Measurements from ENCODE around the gene LBHD1.
"Not testable (repeated sequence)": the region's sequence is repeated elsewhere in the genome, so short reads cannot be mapped to it uniquely, and the experiment has no call there.

Gene LBHD1

GRCh38 chr11:62693624-62694023 lies 21.6 kb upstream of the LBHD1 start:
- DNase-seq, result not testable (repeated sequence)

GRCh38 chr11:62689421-62690183 lies 17.5 kb upstream of the LBHD1 start, which contains the start of gene LRRN4CL:
TSS of gene LRRN4CL (minus strand) at chr11:62689530. CDS start at chr11:62688508, 1,022 bp downstream.
- no peak for DNase-seq

- DNase-seq, result no peak
Observed at GRCh38 chr11:62688491-62688890, 16.4 kb upstream of the LBHD1 start.

- no peak for DNase-seq
Observed at GRCh38 chr11:62687508-62688396, 15.7 kb upstream of the LBHD1 start.

GRCh38 chr11:62682518-62682917 lies 10.5 kb upstream of the LBHD1 start:
- no peak for DNase-seq

GRCh38 chr11:62680825-62681240 lies 8.8 kb upstream of the LBHD1 start:
- DNase-seq, result no peak

- DNase-seq, result peak; percentile 88
Observed at GRCh38 chr11:62678770-62679696, 7.0 kb upstream of the LBHD1 start, which contains the start of gene UBXN1. TSS of gene UBXN1 (minus strand) at chr11:62679073. CDS start at chr11:62678923, 150 bp downstream.

- no peak for DNase-seq
Observed at GRCh38 chr11:62678433-62678769, 6.3 kb upstream of the LBHD1 start.

- no peak for DNase-seq
Observed at GRCh38 chr11:62677714-62678113, 5.6 kb upstream of the LBHD1 start.

GRCh38 chr11:62677156-62677555 lies 5.1 kb upstream of the LBHD1 start:
- DNase-seq, result no peak

GRCh38 chr11:62676698-62677097 lies 4.6 kb upstream of the LBHD1 start:
- DNase-seq, result no peak

- DNase-seq, result not testable (repeated sequence)
Observed at GRCh38 chr11:62675415-62675814, 3.3 kb upstream of the LBHD1 start.

- DNase-seq, result no peak
Observed at GRCh38 chr11:62673196-62673525, 1.1 kb upstream of the LBHD1 start.

GRCh38 chr11:62671236-62671607 lies 845 bp downstream of the LBHD1 start:
- peak; percentile 66 for DNase-seq

- DNase-seq, result no peak
Observed at GRCh38 chr11:62669420-62670161, 2.5 kb downstream of the LBHD1 start.

GRCh38 chr11:62667460-62667859 lies 4.6 kb downstream of the LBHD1 start:
- DNase-seq, result no peak

- DNase-seq, result no peak
Observed at GRCh38 chr11:62666259-62666926, 5.7 kb downstream of the LBHD1 start.

- no peak for DNase-seq
Observed at GRCh38 chr11:62665599-62666258, 6.3 kb downstream of the LBHD1 start.

- DNase-seq, result peak; percentile 90
Observed at GRCh38 chr11:62665075-62665598, 6.9 kb downstream of the LBHD1 start, which contains the start of the genes C11orf98 and CSKMT. TSS of gene C11orf98 (minus strand) at chr11:62665210. CDS start at chr11:62665169, 41 bp downstream. TSS of gene CSKMT (plus strand) at chr11:62665312. CDS start at chr11:62665880, 568 bp downstream.

- DNase-seq, result peak; percentile 76
Observed at GRCh38 chr11:62664405-62665074, 7.5 kb downstream of the LBHD1 start.
